H1 (cell line): ENCODE results near the gene ARHGEF4. TPM values are rescaled to one million over a fixed set of nuclear protein-coding genes. Genes with fewer than 3 reads are reported as not detected.

ENCODE experiments used
- CTCF ChIA-PET: fragments of 300-600 bp; sonication (Branson Sonifier 250); formaldehyde crosslinking; loops from one replicate; lab custom pipeline; 2021; ENCODE audit not compliant: partially characterized antibody; lab: Charles Lee
- POLR2A ChIA-PET: fragments of 300-600 bp; sonication (Branson Sonifier 250); formaldehyde crosslinking; loops from one replicate; lab custom pipeline; 2021; ENCODE audit warnings: inconsistent platforms; ENCODE audit not compliant: partially characterized antibody; lab: Charles Lee
- DNase-seq, 2 experiments: peaks; one replicate each; pipeline versions ENCODE4 v3.0.0 to v3.0.0-alpha.2; 2010 to 2022; ENCODE audit warnings: low spot score in 2 of 2, low read depth in 1 of 2, mixed read lengths in 1 of 2
- FAIRE-seq: peaks from 2 replicates; lab custom pipeline; 2011; peaks lifted over from hg19 to GRCh38; lab: Jason Lieb, UNC
- H2AFZ ChIP-seq: 2 replicates; pipeline ENCODE4 v1.8.1; 2012; ENCODE audit warnings: low read length, inconsistent platforms
- H2AK5ac ChIP-seq: 2 replicates; pipeline ENCODE4 v1.6.1; 2013; ENCODE audit warnings: low read depth, low read length
- H2BK120ac ChIP-seq: replicated peaks from 2 replicates; pipeline ENCODE3; 2013; ENCODE audit warnings: low read depth, low read length, inconsistent platforms
- H2BK12ac ChIP-seq: 2 replicates; pipeline ENCODE4 v1.6.1; 2013; ENCODE audit warnings: low read depth, low read length
- H2BK15ac ChIP-seq: 2 replicates; pipeline ENCODE4 v1.6.1; 2013; ENCODE audit warnings: low read length
- H2BK20ac ChIP-seq: 2 replicates; pipeline ENCODE4 v1.6.1; 2013; ENCODE audit warnings: low read length
- H2BK5ac ChIP-seq: 2 replicates; pipeline ENCODE4 v1.6.1; 2013; ENCODE audit warnings: low read depth, low read length
- H3K14ac ChIP-seq: 2 replicates; pipeline ENCODE4 v1.6.1; 2013; ENCODE audit warnings: inconsistent platforms; ENCODE audit not compliant: insufficient read length
- H3K18ac ChIP-seq: 2 replicates; pipeline ENCODE4 v1.6.1; 2013; ENCODE audit warnings: low read length; ENCODE audit errors: extremely low read depth
- H3K23ac ChIP-seq: 2 replicates; pipeline ENCODE4 v1.6.1; 2013; ENCODE audit warnings: inconsistent platforms; ENCODE audit not compliant: insufficient read length
- H3K23me2 ChIP-seq: 2 replicates; pipeline ENCODE4 v1.6.1; 2013; ENCODE audit warnings: low read depth, low read length
- H3K27ac ChIP-seq: 2 replicates; pipeline ENCODE4 v1.6.1; 2011; ENCODE audit warnings: low read depth, low read length, inconsistent platforms
- H3K27me3 ChIP-seq, 4 experiments: replicated peaks in 1 of 4; 1 replicate in 1 of 4; 2 replicates in 3 of 4; pipeline versions ENCODE4 v1.6.1 to v1.8.1; 2011 to 2013; ENCODE audit warnings: low read length in 3 of 4, mild to moderate bottlenecking in 3 of 4, inconsistent platforms in 2 of 4, mixed read lengths in 2 of 4, moderate library complexity in 1 of 4; ENCODE audit not compliant: control insufficient read depth in 3 of 4, insufficient read depth in 3 of 4; ENCODE audit errors: extremely low read depth in 1 of 4
- H3K36me3 ChIP-seq, 4 experiments: 2 replicates each; pipeline versions ENCODE4 v1.6.1 to v1.8.1; 2011 to 2013; ENCODE audit warnings: mild to moderate bottlenecking in 4 of 4, low read length in 3 of 4, moderate library complexity in 2 of 4, control low read depth in 1 of 4, inconsistent platforms in 1 of 4; ENCODE audit not compliant: insufficient read depth in 4 of 4, control insufficient read depth in 2 of 4
- H3K4ac ChIP-seq: replicated peaks from 2 replicates; pipeline ENCODE3; 2013; ENCODE audit warnings: low read length, low read depth, mixed read lengths, inconsistent platforms; ENCODE audit not compliant: insufficient read length
- H3K4me1 ChIP-seq, 4 experiments: replicated peaks in 1 of 4; 1 replicate in 1 of 4; 2 replicates in 3 of 4; pipeline versions ENCODE4 v1.6.1 to v1.8.1; 2011 to 2013; ENCODE audit warnings: low read length in 3 of 4, inconsistent platforms in 2 of 4, mixed read lengths in 1 of 4; ENCODE audit not compliant: insufficient read depth in 4 of 4, control insufficient read depth in 3 of 4
- H3K4me2 ChIP-seq, 2 experiments: 2 replicates each; pipeline versions ENCODE4 v1.6.1 to v1.8.1; 2011 to 2013; ENCODE audit warnings: low read depth in 2 of 2, low read length in 2 of 2, control low read depth in 1 of 2, inconsistent platforms in 1 of 2, mild to moderate bottlenecking in 1 of 2; ENCODE audit not compliant: insufficient read depth in 1 of 2
- H3K4me3 ChIP-seq, 4 experiments: fragments of 200-600, 300-600 bp in 1 of 4; sonication (generic), shearing (Covaris generic), sonication (Bioruptor Twin) in 1 of 4; 2 replicates each; pipeline versions ENCODE4 v1.5.1 to v1.8.1; 2011 to 2016; ENCODE audit warnings: low read length in 4 of 4, low read depth in 3 of 4, control low read depth in 2 of 4, inconsistent platforms in 2 of 4, mild to moderate bottlenecking in 2 of 4, mixed read lengths in 1 of 4, moderate library complexity in 1 of 4; ENCODE audit not compliant: insufficient read depth in 2 of 4; ENCODE audit errors: extremely low read depth in 1 of 4
- H3K56ac ChIP-seq: replicated peaks from 2 replicates; pipeline ENCODE3; 2013; ENCODE audit warnings: low read depth, mild to moderate bottlenecking, mixed read lengths, low read length, inconsistent platforms; ENCODE audit not compliant: insufficient read length
- H3K79me1 ChIP-seq: 2 replicates; pipeline ENCODE4 v1.6.1; 2013; ENCODE audit warnings: low read depth, low read length, control low read depth
- H3K79me2 ChIP-seq, 2 experiments: 2 replicates each; pipeline versions ENCODE4 v1.6.1 to v1.8.1; 2012 to 2013; ENCODE audit warnings: low read length in 2 of 2, mild to moderate bottlenecking in 2 of 2, inconsistent platforms in 1 of 2; ENCODE audit not compliant: insufficient read depth in 2 of 2, control insufficient read depth in 1 of 2
- H3K9ac ChIP-seq, 4 experiments: replicated peaks in 1 of 4; 1 replicate in 1 of 4; 2 replicates in 3 of 4; pipeline versions ENCODE4 v1.6.1 to v1.8.1; 2011 to 2013; ENCODE audit warnings: low read depth in 3 of 4, low read length in 3 of 4, control low read depth in 2 of 4, mild to moderate bottlenecking in 2 of 4, moderate library complexity in 2 of 4, inconsistent platforms in 1 of 4; ENCODE audit errors: extremely low read depth in 1 of 4
- H3K9me3 ChIP-seq, 2 experiments: 2 replicates each; pipeline versions ENCODE4 v1.6.1 to v1.8.1; 2012 to 2013; ENCODE audit warnings: mild to moderate bottlenecking in 2 of 2, moderate library complexity in 2 of 2, control low read depth in 1 of 2, inconsistent platforms in 1 of 2, low read depth in 1 of 2, low read length in 1 of 2, mixed read lengths in 1 of 2; ENCODE audit not compliant: insufficient read depth in 2 of 2
- H4K20me1 ChIP-seq, 2 experiments: replicated peaks in 1 of 2; 2 replicates each; pipeline versions ENCODE3 to v1.8.1; 2011 to 2013; ENCODE audit warnings: inconsistent platforms in 2 of 2, low read length in 2 of 2, mild to moderate bottlenecking in 1 of 2; ENCODE audit not compliant: insufficient read depth in 2 of 2, control insufficient read depth in 1 of 2
- H4K5ac ChIP-seq: 2 replicates; pipeline ENCODE4 v1.6.1; 2013; ENCODE audit warnings: low read length, low read depth, mixed read lengths, inconsistent platforms; ENCODE audit not compliant: insufficient read length
- H4K8ac ChIP-seq: 2 replicates; pipeline ENCODE4 v1.8.0; 2013; ENCODE audit warnings: mild to moderate bottlenecking, moderate library complexity, low read length, inconsistent platforms; ENCODE audit not compliant: insufficient read depth; ENCODE audit errors: extremely low read depth
- H4K91ac ChIP-seq: replicated peaks from 2 replicates; pipeline ENCODE3; 2013; ENCODE audit warnings: low read length, mixed read lengths, inconsistent platforms; ENCODE audit not compliant: insufficient read length
- CBX8 ChIP-seq: fragments of 300-800, 300-1000 bp; sonication (generic); IDR thresholded peaks from 2 replicates; pipeline ENCODE4 v1.7.1; 2016; ENCODE audit warnings: low read depth, low read length, borderline replicate concordance
- CTCF ChIP-seq, 3 experiments: IDR thresholded peaks; 1 replicate in 2 of 3; 2 replicates in 1 of 3; pipeline versions ENCODE4 v1.5.1 to v1.6.1; 2011; ENCODE audit warnings: low read length in 3 of 3, mild to moderate bottlenecking in 3 of 3, inconsistent platforms in 2 of 3, low read depth in 1 of 3, moderate library complexity in 1 of 3; ENCODE audit not compliant: insufficient read depth in 1 of 3; ENCODE audit errors: control extremely low read depth in 1 of 3
- JUN ChIP-seq: IDR thresholded peaks from 2 replicates; pipeline ENCODE4 v1.6.1; 2011; ENCODE audit warnings: low read depth, mild to moderate bottlenecking, improper control_type of control experiment, low read length
- POLR2A ChIP-seq, 2 experiments: IDR thresholded peaks; 1 replicate in 1 of 2; 2 replicates in 1 of 2; pipeline ENCODE4 v1.6.1; 2011; ENCODE audit warnings: low read depth in 2 of 2, low read length in 2 of 2, mild to moderate bottlenecking in 2 of 2; ENCODE audit errors: control extremely low read depth in 1 of 2
- RBBP5 ChIP-seq: IDR thresholded peaks from 2 replicates; pipeline ENCODE4 v1.7.1; 2012; ENCODE audit warnings: low read depth, mild to moderate bottlenecking, inconsistent platforms, low read length, moderate library complexity, borderline replicate concordance
- SIN3A ChIP-seq, 2 experiments: IDR thresholded peaks in 1 of 2; conservative IDR thresholded peaks in 1 of 2; 2 replicates each; pipeline ENCODE4 v1.6.1; 2011 to 2012; ENCODE audit warnings: low read length in 2 of 2, improper control_type of control experiment in 1 of 2, low read depth in 1 of 2, mild to moderate bottlenecking in 1 of 2
- SUZ12 ChIP-seq: fragments of 200-600 bp; sonication (generic); IDR thresholded peaks from 2 replicates; pipeline ENCODE4 v1.6.1; 2012; ENCODE audit warnings: mild to moderate bottlenecking, inconsistent platforms, low read length, moderate library complexity, mixed read lengths
- TAF7 ChIP-seq: optimal IDR thresholded peaks from 2 replicates; pipeline ENCODE3; 2011; ENCODE audit warnings: low read depth, mild to moderate bottlenecking, inconsistent platforms, low read length, moderate library complexity, borderline replicate concordance
- TCF12 ChIP-seq: IDR thresholded peaks from 2 replicates; pipeline ENCODE4 v1.6.1; 2011; ENCODE audit warnings: low read depth, mild to moderate bottlenecking, low read length
- WGBS, 2 experiments: shearing (Covaris generic) in 1 of 2; methylation state at CpG; one replicate each; pipeline versions ENCODE4 v1.1.6 to v1.1.7; 2013 to 2015; ENCODE audit warnings: low lambda C conversion rate in 2 of 2, mixed read lengths in 2 of 2, inconsistent platforms in 1 of 2, low coverage in 1 of 2, missing lambda C conversion rate in 1 of 2; ENCODE audit not compliant: insufficient replicate concordance in 2 of 2, insufficient coverage in 1 of 2, insufficient read length in 1 of 2; ENCODE audit errors: extremely low coverage in 1 of 2, missing lambda C conversion rate in 1 of 2; 5-methylcytosine and 5-hydroxymethylcytosine counted together
- polyA plus RNA-seq, 7 experiments: library from polyadenylated mRNA; depleted of rRNA in 3 of 7; stranded (reverse) in 5 of 7; unstranded in 2 of 7; fragments of >200 nt in 5 of 7; fragments of 200-250 nt in 2 of 7; gene quantifications; 1 replicate in 5 of 7; 2 replicates in 1 of 7; 4 replicates in 1 of 7; pipeline versions ENCODE4 v1.2.1 to v1.2.3, GENCODE V29; 2011 to 2013; ENCODE audit warnings: missing spikeins in 2 of 7, mixed read lengths in 2 of 7
- total RNA-seq: library from RNA; stranded (reverse); fragmentation: NEBNext Ultra II Directional; extraction: Animal tissue kit (Norgen Biotek cat#: 25700); gene quantifications from 2 replicates; pipeline ENCODE4 v1.2.1, GENCODE V29; 2021

The ARHGEF4 gene
- total and polyA plus RNA-seq, 2 of the 8 experiments (the other 6 are each of a cell fraction or from before 2014, with no cell fraction given), result 10.6 to 14.6 TPM

DNA sequence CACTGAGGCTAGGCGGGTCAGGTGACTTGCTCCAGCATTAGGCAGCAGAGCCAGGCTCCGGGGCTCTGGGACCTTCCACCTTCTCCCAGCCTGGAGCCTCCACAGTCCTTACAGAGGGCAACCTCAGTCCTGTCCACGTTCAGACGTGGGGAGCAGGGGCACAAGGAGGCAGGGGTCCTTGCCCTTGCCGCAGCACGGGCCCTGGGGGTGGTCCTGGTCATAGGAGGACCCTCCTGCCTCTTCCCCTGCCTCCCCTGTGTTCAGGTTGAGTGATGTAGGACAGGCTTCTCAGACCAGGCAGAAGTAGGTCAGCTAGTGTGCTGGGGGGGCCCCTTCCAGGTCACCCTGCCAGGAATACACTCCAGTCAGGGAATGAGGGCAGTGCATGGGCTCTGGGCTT lies 5.4 kb upstream of the ARHGEF4 start:
- no peak overlapping the region for H3K27ac ChIP-seq
- no peak overlapping the region for H2BK15ac ChIP-seq
- H4K5ac ChIP-seq, result no peak overlapping the region
- H3K27me3 ChIP-seq, result peaks cover 0 to 7% (median 5%) of the 10 kb centered on the region in 4 experiments; a peak in 4 of 7 replicates
- H3K23ac ChIP-seq, result no peak overlapping the region
- no peaks in the 10 kb centered on the region for H3K9me3 ChIP-seq
- no peak overlapping the region for H4K8ac ChIP-seq
- CTCF ChIA-PET, result interaction anchor here (1.3 kb wide), 2 partner anchors 42 kb away, joined by 5 read pairs; no protein-coding TSS in a partner anchor
- H3K4me1 ChIP-seq, result peaks cover 0 to 23% (median 8%) of the 10 kb centered on the region in 4 experiments; a peak in 6 of 7 replicates
- no peaks in the 10 kb centered on the region for H4K20me1 ChIP-seq
- 85% methylated on average over 6 of the region's 6 CpGs; no CpG with 5 or more reads in 1 of the 2 experiments for WGBS, 2 experiments
- no peaks in the 10 kb centered on the region for H3K79me1 ChIP-seq
- no peaks in the 10 kb centered on the region for H3K36me3 ChIP-seq
- no peak overlapping the region for H3K14ac ChIP-seq
- no peak overlapping the region for H3K4me2 ChIP-seq
- H4K91ac ChIP-seq, result no peak overlapping the region
- H2BK120ac ChIP-seq, result no peak overlapping the region
- H2BK5ac ChIP-seq, result no peak overlapping the region
- H2AFZ ChIP-seq, result no peak overlapping the region
- TF ChIP-seq TCF12 (no peak), POLR2A (IDR thresholded peaks at IDR 0.05; ENCODE audit: control extremely low read depth in 1 of 2, low read depth in 2 of 2, low read length in 2 of 2) (no peak), JUN (no peak), TAF7 (no peak), RBBP5 (no peak), SUZ12 (no peak), SIN3A (conservative IDR thresholded peaks at IDR 0.05 in 1 of 2, IDR thresholded peaks at IDR 0.05 in 1 of 2; ENCODE audit: low read depth in 1 of 2, low read length in 2 of 2) (no peak), CTCF (IDR thresholded peaks at IDR 0.05; ENCODE audit: control extremely low read depth in 1 of 3, insufficient read depth in 1 of 3, low read depth in 1 of 3, low read length in 3 of 3) (no peak), CBX8 (no peak)
- TF ChIP-seq, all 59 proteins: peak for 0
- Histone ChIP-seq H3K23me2 (peaks cover 2% of the 10 kb centered on the region; the same call in 1 of the 2 replicates), H2AK5ac (0 out of 2 replicates have a peak overlapping the region, but pooled peaks have one; percentile 24), H3K56ac (no peak overlapping the region), H3K4ac (no peak overlapping the region), H2BK20ac (no peak overlapping the region), H3K79me2 (no peaks in the 10 kb centered on the region), H3K18ac (no peak overlapping the region), H3K9ac (no peak overlapping the region), H3K4me3 (no peak overlapping the region), H2BK12ac (no peak overlapping the region)
- POLR2A ChIA-PET, result no interaction called here
- FAIRE-seq, result no peak
- DNase-seq, result no peak
